Right ventricle myocardium superior (tissue), 1 donor: Measurements from ENCODE around the gene CALN1. TPM values are rescaled to one million over a fixed set of nuclear protein-coding genes. Genes with fewer than 3 reads are reported as not detected.
"Not testable (repeated sequence)": the region's sequence is repeated elsewhere in the genome, so short reads cannot be mapped to it uniquely, and the experiment has no call there.

Experiments used
- ATAC-seq: fragments of 200-7000 bp; cut with Tn5 transposase; one replicate; pipeline ENCODE4 v1.9.1; 2020; ENCODE audit warnings: mild to moderate bottlenecking; ENCODE audit not compliant: poor library complexity
- DNase-seq: peaks from one replicate; pipeline ENCODE4 v3.0.0-alpha.2; 2020
- intact Hi-C: fragments of 100-400 bp; cut with DNase I; formaldehyde crosslinking; loops from one replicate; pipeline ENCODE4 v1.11.2; 2022
- total RNA-seq: library from RNA; stranded (reverse); fragmentation: NEBNext Ultra II Directional; extraction: Animal tissue kit (Norgen Biotek cat#: 25700); gene quantifications from one replicate; pipeline ENCODE4 v1.2.1, GENCODE V29; 2021
- donor health status: DM: no; HTN: yes; CAD: no; lungs with severe emphysema.

CALN1 gene
- total RNA-seq, 1 donor from 2014 or later: not detected

GRCh38 chr7:72223351-72223750 is 188.8 kb downstream of the CALN1 start:
- no peak for ATAC-seq
- intact Hi-C loops: no loop called here

GRCh38 chr7:72222136-72222535 is 190.0 kb downstream of the CALN1 start:
- DNase-seq: no peak
- intact Hi-C loops: no loop called here
- no peak for ATAC-seq

More at GRCh38 chr7:72223351-72223750, 188.8 kb downstream of the CALN1 start:
- no peak for DNase-seq

GRCh38 chr7:72219500-72219899 is 192.6 kb downstream of the CALN1 start:
- intact Hi-C loops: no loop called here
- no peak for DNase-seq
- no peak for ATAC-seq

GRCh38 chr7:72217151-72217550 is 195.0 kb downstream of the CALN1 start:
- ATAC-seq: no peak
- intact Hi-C loops: no loop called here
- no peak for DNase-seq

GRCh38 chr7:72213769-72214168 is 198.4 kb downstream of the CALN1 start:
- DNase-seq (no peak), ATAC-seq (no peak)
- intact Hi-C loops: no loop called here

GRCh38 chr7:72213081-72213480 is 199.1 kb downstream of the CALN1 start:
- ATAC-seq (no peak), DNase-seq (no peak)
- intact Hi-C loops: no loop called here

GRCh38 chr7:72211175-72211574 is 201.0 kb downstream of the CALN1 start:
- DNase-seq: no peak
- intact Hi-C loops: no loop called here
- no peak for ATAC-seq

- intact Hi-C loops, DNase-seq, ATAC-seq: not testable (repeated sequence)
These were observed 203.1 kb downstream of the CALN1 start for GRCh38 chr7:72209006-72209405.

- no peak for DNase-seq
- intact Hi-C loops: no loop called here
- no peak for ATAC-seq
These were observed 216.0 kb downstream of the CALN1 start for GRCh38 chr7:72196176-72196575.

- ATAC-seq (no peak), DNase-seq (no peak)
- intact Hi-C loops: no loop called here
These were observed 221.2 kb downstream of the CALN1 start for GRCh38 chr7:72190919-72191318.

- DNase-seq (no peak), ATAC-seq (no peak)
- intact Hi-C loops: no loop called here
These were observed 222.0 kb downstream of the CALN1 start for GRCh38 chr7:72190146-72190545.

- intact Hi-C loops: no loop called here
- ATAC-seq (no peak), DNase-seq (no peak)
These were observed 225.0 kb downstream of the CALN1 start for GRCh38 chr7:72187179-72187578.

- no peak for DNase-seq
- intact Hi-C loops: no loop called here
- ATAC-seq: no peak
These were observed 228.3 kb downstream of the CALN1 start for GRCh38 chr7:72183835-72184234.

GRCh38 chr7:72182036-72182435 is 230.1 kb downstream of the CALN1 start:
- intact Hi-C loops: no loop called here
- no peak for DNase-seq
- no peak for ATAC-seq

- DNase-seq (no peak), ATAC-seq (no peak)
These were observed 235.3 kb downstream of the CALN1 start for GRCh38 chr7:72176875-72177274.

GRCh38 chr7:72170475-72170874 is 241.7 kb downstream of the CALN1 start:
- DNase-seq: no peak
- intact Hi-C loops: no loop called here
- no peak for ATAC-seq

More at GRCh38 chr7:72176875-72177274, 235.3 kb downstream of the CALN1 start:
- intact Hi-C loops: no loop called here

GRCh38 chr7:72163271-72163670 is 248.9 kb downstream of the CALN1 start:
- intact Hi-C loops: no loop called here
- no peak for ATAC-seq
- no peak for DNase-seq

GRCh38 chr7:72161534-72161933 is 250.6 kb downstream of the CALN1 start:
- ATAC-seq: no peak
- intact Hi-C loops: no loop called here

GRCh38 chr7:72159911-72160310 is 252.2 kb downstream of the CALN1 start:
- intact Hi-C loops: no loop called here
- no peak for DNase-seq
- ATAC-seq: no peak

More at GRCh38 chr7:72161534-72161933, 250.6 kb downstream of the CALN1 start:
- no peak for DNase-seq

GRCh38 chr7:72156671-72157070 is 255.5 kb downstream of the CALN1 start:
- intact Hi-C loops: no loop called here
- ATAC-seq (no peak), DNase-seq (no peak)

GRCh38 chr7:72153132-72153512 is 259.0 kb downstream of the CALN1 start:
- intact Hi-C loops: no loop called here
- DNase-seq (no peak), ATAC-seq (no peak)
